Measurements from ENCODE around the gene OR13H1.

GRCh38 chrX:131588995-131589394 is 45.1 kb downstream of the OR13H1 start:
- no peak for TF ChIP-seq CTCF (conservative IDR thresholded peaks at IDR 0.05 in 1 of 2, IDR thresholded peaks at IDR 0.05 in 1 of 2; ENCODE audit: extremely low read depth in 1 of 2, insufficient read depth in 1 of 2, low read depth in 1 of 2, low read length in 2 of 2)
- TF ChIP-seq EZH2 (IDR thresholded peaks at IDR 0.05; ENCODE audit: borderline replicate concordance, low read length): no peak
